ENCODE data around the gene TNNT1.
A peak's percentile ranks its signal among the peaks of the same experiment; 100 is the strongest.

TNNT1 gene

GRCh38 chr19:55166530-55167268 is 17.7 kb upstream of the TNNT1 start, which contains the start of gene DNAAF3:
Gene DNAAF3, minus strand, starts transcription at chr19:55166613. Its CDS starts 200 bp downstream, at chr19:55166413.
- no peak within 1 kb of the TSS for H3K4me2 ChIP-seq (ENCODE audit: low read length)
- H3K36me3 ChIP-seq (replicated peaks; ENCODE audit: low read depth, low read length): no peaks in the 10 kb centered on the region
- H3K4me1 ChIP-seq (ENCODE audit: low read length): no peaks in the 10 kb centered on the region
- no peak within 1 kb of the TSS for H3K9ac ChIP-seq (ENCODE audit: low read length)
- no peaks in the 10 kb centered on the region for H4K20me1 ChIP-seq (ENCODE audit: insufficient read depth, low read length)
- no peaks in the 10 kb centered on the region for H3K79me2 ChIP-seq (ENCODE audit: low read length)
- no peak within 1 kb of the TSS for H3K4me3 ChIP-seq (ENCODE audit: low read length)
- H2AFZ ChIP-seq (ENCODE audit: low read depth, low read length): no peak within 1 kb of the TSS
- H3K9me3 ChIP-seq (ENCODE audit: insufficient read depth, low read length): no peaks in the 10 kb centered on the region
- H3K27me3 ChIP-seq (ENCODE audit: low read depth, low read length): peaks cover 4% of the 10 kb centered on the region; the same call in 1 of the 2 replicates
- TF ChIP-seq, protein P1, sequence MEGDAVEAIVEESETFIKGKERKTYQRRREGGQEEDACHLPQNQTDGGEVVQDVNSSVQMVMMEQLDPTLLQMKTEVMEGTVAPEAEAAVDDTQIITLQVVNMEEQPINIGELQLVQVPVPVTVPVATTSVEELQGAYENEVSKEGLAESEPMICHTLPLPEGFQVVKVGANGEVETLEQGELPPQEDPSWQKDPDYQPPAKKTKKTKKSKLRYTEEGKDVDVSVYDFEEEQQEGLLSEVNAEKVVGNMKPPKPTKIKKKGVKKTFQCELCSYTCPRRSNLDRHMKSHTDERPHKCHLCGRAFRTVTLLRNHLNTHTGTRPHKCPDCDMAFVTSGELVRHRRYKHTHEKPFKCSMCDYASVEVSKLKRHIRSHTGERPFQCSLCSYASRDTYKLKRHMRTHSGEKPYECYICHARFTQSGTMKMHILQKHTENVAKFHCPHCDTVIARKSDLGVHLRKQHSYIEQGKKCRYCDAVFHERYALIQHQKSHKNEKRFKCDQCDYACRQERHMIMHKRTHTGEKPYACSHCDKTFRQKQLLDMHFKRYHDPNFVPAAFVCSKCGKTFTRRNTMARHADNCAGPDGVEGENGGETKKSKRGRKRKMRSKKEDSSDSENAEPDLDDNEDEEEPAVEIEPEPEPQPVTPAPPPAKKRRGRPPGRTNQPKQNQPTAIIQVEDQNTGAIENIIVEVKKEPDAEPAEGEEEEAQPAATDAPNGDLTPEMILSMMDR (IDR thresholded peaks at IDR 0.05; ENCODE audit: low read depth, low read length): no peak
- no peak for TF ChIP-seq EZH2phosphoT487 (IDR thresholded peaks at IDR 0.05; ENCODE audit: low read depth)
- H3K27ac ChIP-seq (ENCODE audit: low read length): no peak within 1 kb of the TSS

- no peak overlapping the region for H2AFZ ChIP-seq (ENCODE audit: low read depth, low read length)
- H3K4me3 ChIP-seq (ENCODE audit: low read length): no peak overlapping the region
- H3K27ac ChIP-seq (ENCODE audit: low read length): no peak overlapping the region
- no peak overlapping the region for H3K4me2 ChIP-seq (ENCODE audit: low read length)
- TF ChIP-seq, protein P1 (IDR thresholded peaks at IDR 0.05; ENCODE audit: low read depth, low read length): no peak
- no peak for TF ChIP-seq EZH2phosphoT487 (IDR thresholded peaks at IDR 0.05; ENCODE audit: low read depth)
- H4K20me1 ChIP-seq (ENCODE audit: insufficient read depth, low read length): no peaks in the 10 kb centered on the region
- no peaks in the 10 kb centered on the region for H3K36me3 ChIP-seq (replicated peaks; ENCODE audit: low read depth, low read length)
- H3K9ac ChIP-seq (ENCODE audit: low read length): no peak overlapping the region
- H3K27me3 ChIP-seq (ENCODE audit: low read depth, low read length): peaks cover 4% of the 10 kb centered on the region; the same call in 1 of the 2 replicates
- H3K79me2 ChIP-seq (ENCODE audit: low read length): no peaks in the 10 kb centered on the region
- no peaks in the 10 kb centered on the region for H3K9me3 ChIP-seq (ENCODE audit: insufficient read depth, low read length)
- H3K4me1 ChIP-seq (ENCODE audit: low read length): no peaks in the 10 kb centered on the region
Measured at GRCh38 chr19:55165952-55166529, 17.0 kb upstream of the TNNT1 start.

- Histone ChIP-seq H3K27ac (ENCODE audit: low read length) (no peak overlapping the region), H3K9ac (ENCODE audit: low read length) (no peak overlapping the region), H3K4me3 (ENCODE audit: low read length) (no peak overlapping the region), H4K20me1 (ENCODE audit: insufficient read depth, low read length) (no peaks in the 10 kb centered on the region), H3K27me3 (ENCODE audit: low read depth, low read length) (peaks cover 7% of the 10 kb centered on the region; the same call in 1 of the 2 replicates), H3K79me2 (ENCODE audit: low read length) (no peaks in the 10 kb centered on the region), H2AFZ (ENCODE audit: low read depth, low read length) (no peak overlapping the region), H3K9me3 (ENCODE audit: insufficient read depth, low read length) (no peaks in the 10 kb centered on the region), H3K4me2 (ENCODE audit: low read length) (no peak overlapping the region), H3K4me1 (ENCODE audit: low read length) (no peaks in the 10 kb centered on the region), H3K36me3 (replicated peaks; ENCODE audit: low read depth, low read length) (no peaks in the 10 kb centered on the region)
- TF ChIP-seq, protein P1 (IDR thresholded peaks at IDR 0.05; ENCODE audit: low read depth, low read length): no peak
- TF ChIP-seq EZH2phosphoT487 (IDR thresholded peaks at IDR 0.05; ENCODE audit: low read depth): no peak
Measured at GRCh38 chr19:55161571-55162322, 12.7 kb upstream of the TNNT1 start.

- H3K79me2 ChIP-seq (ENCODE audit: low read length): no peaks in the 10 kb centered on the region
- 0 out of 2 replicates have a peak overlapping the region, but pooled peaks have one; percentile 26 for H2AFZ ChIP-seq (ENCODE audit: low read depth, low read length)
- peak overlapping the region; percentile 45 for H3K4me2 ChIP-seq (ENCODE audit: low read length)
- H3K36me3 ChIP-seq (replicated peaks; ENCODE audit: low read depth, low read length): no peaks in the 10 kb centered on the region
- H3K4me3 ChIP-seq (ENCODE audit: low read length): peak overlapping the region; percentile 62
- H4K20me1 ChIP-seq (ENCODE audit: insufficient read depth, low read length): no peaks in the 10 kb centered on the region
- peaks cover 7% of the 10 kb centered on the region; the same call in 1 of the 2 replicates for H3K27me3 ChIP-seq (ENCODE audit: low read depth, low read length)
- H3K9me3 ChIP-seq (ENCODE audit: insufficient read depth, low read length): no peaks in the 10 kb centered on the region
- H3K4me1 ChIP-seq (ENCODE audit: low read length): no peaks in the 10 kb centered on the region
- no peak overlapping the region for H3K9ac ChIP-seq (ENCODE audit: low read length)
- TF ChIP-seq EZH2phosphoT487 (IDR thresholded peaks at IDR 0.05; ENCODE audit: low read depth): no peak
- TF ChIP-seq, protein P1 (IDR thresholded peaks at IDR 0.05; ENCODE audit: low read depth, low read length): no peak
- no peak overlapping the region for H3K27ac ChIP-seq (ENCODE audit: low read length)
Measured at GRCh38 chr19:55160986-55161365, 12.0 kb upstream of the TNNT1 start.
